Activated naive CD8-positive, alpha-beta T cell treated with anti-CD3 and anti-CD28 coated beads, Interleukin-2, amount 10 ng/mL, durations not matched to agents 7 days and 5 days (primary cell): ENCODE data around the gene SMARCA2. TPM values are rescaled to one million over a fixed set of nuclear protein-coding genes. Genes with fewer than 3 reads are reported as not detected.
"Not testable (repeated sequence)": the region's sequence is repeated elsewhere in the genome, so short reads cannot be mapped to it uniquely, and the experiment has no call there.

Source experiments
- ATAC-seq: fragments of 150-1000 bp; cut with Tn5 transposase; one replicate; pipeline ENCODE4 v1.10.0; 2021; ENCODE audit warnings: low read depth, moderate library complexity
- POLR2A ChIA-PET: fragments of 350-600 bp; sonication (Branson Sonifier 250); formaldehyde crosslinking; loops from one replicate; lab custom pipeline; 2021; ENCODE audit warnings: antibody characterized with exemption; lab: Charles Lee
- DNase-seq: peaks from one replicate; pipeline ENCODE4 v3.0.0; 2021
- H3K27ac Mint-ChIP-seq: one replicate; pipeline ENCODE4 v1.8.0; 2022; ENCODE audit warnings: mild to moderate bottlenecking, mixed read lengths
- H3K27me3 Mint-ChIP-seq: one replicate; pipeline ENCODE4 v1.8.0; 2022; ENCODE audit warnings: mild to moderate bottlenecking, moderate library complexity, mixed read lengths
- H3K36me3 Mint-ChIP-seq: one replicate; pipeline ENCODE4 v1.8.0; 2021; ENCODE audit warnings: mild to moderate bottlenecking, mixed read lengths
- H3K4me1 Mint-ChIP-seq: one replicate; pipeline ENCODE4 v1.8.0; 2021; ENCODE audit warnings: mixed read lengths
- H3K4me3 Mint-ChIP-seq: one replicate; pipeline ENCODE4 v1.8.0; 2022; ENCODE audit warnings: mild to moderate bottlenecking, moderate library complexity, mixed read lengths
- H3K9me3 Mint-ChIP-seq: one replicate; pipeline ENCODE4 v1.8.0; 2021; ENCODE audit warnings: mixed read lengths
- total RNA-seq, 2 experiments: library from RNA; stranded (reverse); gene quantifications; one replicate each; pipeline ENCODE4 v1.2.3, GENCODE V29; 2021

The SMARCA2 gene
- total RNA-seq, 2 experiments from 2014 or later = 285 to 293 TPM

DNA sequence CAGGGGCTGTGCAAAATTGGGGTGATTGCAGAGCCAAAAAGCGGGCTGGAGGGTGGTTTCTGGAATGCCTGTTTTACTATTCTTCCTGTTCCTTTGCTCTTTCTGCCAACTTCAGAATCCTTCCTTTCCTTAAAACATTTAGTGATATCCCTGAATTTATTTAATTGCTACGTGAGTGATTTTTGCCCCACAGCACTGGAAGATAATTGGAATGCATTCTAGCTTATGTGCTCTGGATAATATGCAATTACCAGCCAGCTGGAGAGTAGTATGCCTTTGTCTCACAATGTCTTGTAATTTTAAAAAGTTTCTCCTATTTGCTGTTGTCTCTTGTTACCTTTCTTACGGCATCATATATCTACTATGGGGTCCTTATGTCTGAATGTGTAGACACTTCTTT is 115.8 kb downstream of the SMARCA2 start:
- Mint-ChIP-seq H3K4me1 (peaks cover 14% of the 10 kb centered on the region), H3K27me3 (no peaks in the 10 kb centered on the region), H3K9me3 (no peaks in the 10 kb centered on the region), H3K4me3 (no peak overlapping the region), H3K27ac (no peak overlapping the region), H3K36me3 (peaks cover 37% of the 10 kb centered on the region)
- DNase-seq = no peak
- POLR2A ChIA-PET = no interaction called here
- no peak for ATAC-seq

DNA sequence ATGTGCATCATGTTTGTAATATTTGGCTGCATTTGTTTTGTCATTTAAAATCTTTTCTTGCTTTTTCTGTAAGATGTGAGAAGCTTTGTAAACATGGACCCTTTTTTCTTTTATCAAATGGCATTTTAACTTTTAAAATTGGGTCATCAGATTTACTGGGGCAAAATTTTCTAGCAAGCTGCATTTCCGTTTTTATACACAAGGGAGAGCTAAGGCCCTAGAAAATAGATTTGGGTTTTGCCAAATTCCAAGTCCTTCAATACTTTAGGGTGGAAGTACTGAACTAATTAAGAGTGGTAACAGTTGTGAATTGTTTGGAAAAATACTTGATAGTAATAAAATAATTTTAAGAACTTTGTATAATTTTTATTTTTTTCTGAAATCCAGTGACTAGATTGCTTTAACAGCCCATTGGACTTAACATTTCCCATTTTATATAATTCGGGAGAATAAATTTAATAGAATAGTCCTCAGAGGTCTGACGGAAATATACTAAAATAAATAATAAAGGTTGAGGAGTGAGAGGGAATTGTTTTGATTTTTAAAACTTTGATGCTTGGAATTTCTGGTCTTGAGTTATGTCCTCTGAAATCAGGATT is 117.4 kb downstream of the SMARCA2 start:
- POLR2A ChIA-PET = no interaction called here
- peaks cover 7% of the 10 kb centered on the region for H3K4me1 Mint-ChIP-seq

DNA sequence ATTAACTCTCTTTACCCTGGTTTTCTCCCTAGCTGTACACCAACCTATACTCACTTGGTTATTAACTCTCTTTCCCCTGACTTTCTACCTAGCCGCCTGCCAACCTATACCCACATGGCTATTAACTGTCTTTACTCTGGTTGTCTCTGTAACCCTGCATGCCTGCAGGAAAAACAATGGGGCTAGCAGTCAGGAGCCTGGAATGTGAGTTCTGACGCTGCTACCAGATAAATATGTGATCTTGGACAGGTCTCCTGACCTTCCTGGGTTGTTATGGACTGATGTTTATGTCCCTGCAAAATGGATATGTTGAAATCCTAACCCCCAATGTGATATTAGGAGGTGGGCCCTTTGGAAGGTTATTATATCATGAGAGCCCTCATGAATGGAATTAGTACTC is 119.2 kb downstream of the SMARCA2 start:
- H3K27me3 Mint-ChIP-seq = no peaks in the 10 kb centered on the region
- no peak for ATAC-seq
- DNase-seq = no peak
- H3K27ac Mint-ChIP-seq = no peak overlapping the region
- peaks cover 5% of the 10 kb centered on the region for H3K4me1 Mint-ChIP-seq
- H3K36me3 Mint-ChIP-seq = peaks cover 45% of the 10 kb centered on the region
- POLR2A ChIA-PET = no interaction called here
- H3K4me3 Mint-ChIP-seq = no peak overlapping the region
- H3K9me3 Mint-ChIP-seq = no peaks in the 10 kb centered on the region

More for the DNA sequence above, 117.4 kb downstream of the SMARCA2 start:
- Mint-ChIP-seq H3K27me3 (no peaks in the 10 kb centered on the region), H3K9me3 (no peaks in the 10 kb centered on the region), H3K36me3 (peaks cover 37% of the 10 kb centered on the region), H3K27ac (no peak overlapping the region), H3K4me3 (no peak overlapping the region)
- DNase-seq (no peak), ATAC-seq (no peak)

DNA sequence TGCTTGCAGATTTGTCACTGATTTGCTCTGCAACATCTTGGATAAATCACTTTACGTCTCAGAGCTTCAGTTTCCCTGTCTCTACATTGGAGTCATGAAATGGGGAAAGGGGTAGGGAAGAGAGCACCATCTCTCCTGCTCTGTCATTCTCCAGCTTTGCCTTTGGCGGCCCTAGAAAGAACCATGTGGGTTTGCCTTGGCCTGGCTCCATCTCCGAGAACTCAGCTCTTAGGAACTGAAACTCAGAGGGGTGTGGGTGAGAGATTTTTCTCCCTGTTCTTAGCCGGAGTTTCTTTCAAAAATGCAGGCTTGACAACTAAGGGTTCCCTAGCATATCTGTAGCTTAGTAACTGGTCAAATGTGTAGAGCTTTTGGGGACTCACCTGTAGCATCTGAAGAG is 123.5 kb downstream of the SMARCA2 start:
- DNase-seq (no peak), ATAC-seq (no peak)
- H3K27me3 Mint-ChIP-seq = no peaks in the 10 kb centered on the region
- H3K4me1 Mint-ChIP-seq = peaks cover 4% of the 10 kb centered on the region
- peaks cover 74% of the 10 kb centered on the region for H3K36me3 Mint-ChIP-seq
- H3K4me3 Mint-ChIP-seq = no peak overlapping the region
- no peak overlapping the region for H3K27ac Mint-ChIP-seq
- POLR2A ChIA-PET = no interaction called here
- H3K9me3 Mint-ChIP-seq = no peaks in the 10 kb centered on the region

DNA sequence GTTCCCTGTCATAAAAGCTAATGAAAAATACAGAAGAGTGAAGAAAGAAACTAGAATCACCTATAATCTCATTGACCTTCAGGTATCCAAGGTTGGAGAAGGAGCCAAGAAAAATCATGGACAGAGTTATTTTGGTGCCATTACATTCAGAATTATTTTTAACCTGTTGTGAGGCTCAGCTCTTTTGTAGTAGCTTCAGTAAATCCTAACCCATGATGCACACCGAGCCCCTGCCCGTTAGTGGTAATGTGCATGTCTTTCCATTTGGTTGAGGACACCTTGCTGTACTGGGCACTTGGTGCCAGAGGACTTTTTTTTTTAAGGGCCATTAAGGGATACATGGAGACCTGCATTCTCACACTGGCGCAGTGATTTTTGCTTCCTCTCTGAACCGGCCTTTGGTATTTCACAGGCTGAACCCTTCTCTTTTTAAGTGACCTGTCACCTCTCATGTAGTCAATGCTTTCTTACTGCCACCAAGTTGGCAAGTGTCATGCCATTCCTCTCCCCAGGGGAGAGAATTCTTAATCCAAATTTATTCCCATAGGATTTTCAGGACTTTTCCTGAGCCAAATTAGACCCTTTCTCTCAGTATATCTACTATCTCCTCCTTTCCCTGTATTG is 125.6 kb downstream of the SMARCA2 start:
- ATAC-seq (no peak), DNase-seq (no peak)
- H3K9me3 Mint-ChIP-seq = no peaks in the 10 kb centered on the region
- peaks cover 5% of the 10 kb centered on the region for H3K4me1 Mint-ChIP-seq
- no peak overlapping the region for H3K27ac Mint-ChIP-seq
- POLR2A ChIA-PET = no interaction called here
- H3K4me3 Mint-ChIP-seq = no peak overlapping the region
- H3K36me3 Mint-ChIP-seq = peaks cover 74% of the 10 kb centered on the region
- H3K27me3 Mint-ChIP-seq = no peaks in the 10 kb centered on the region

DNA sequence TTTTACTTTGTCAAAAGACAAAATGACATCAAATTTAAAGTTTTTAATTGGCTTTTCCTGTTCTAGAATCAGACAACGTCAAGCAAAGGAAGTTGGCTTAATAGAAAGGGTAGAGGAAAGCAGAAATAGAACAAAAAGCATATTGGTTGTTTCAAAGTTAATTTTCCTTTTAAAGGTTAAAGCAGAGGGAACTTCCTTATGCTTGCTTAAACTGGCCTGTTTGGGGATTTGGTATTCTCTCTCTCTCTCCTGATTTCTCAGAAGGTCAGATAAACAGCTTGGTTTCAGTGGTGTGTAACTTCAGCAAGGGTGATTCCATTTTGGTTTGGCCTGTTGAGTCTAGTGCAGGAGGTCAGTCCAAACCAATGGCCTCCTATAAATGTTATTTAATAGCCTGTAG is 127.1 kb downstream of the SMARCA2 start:
- H3K9me3 Mint-ChIP-seq = no peaks in the 10 kb centered on the region

DNA sequence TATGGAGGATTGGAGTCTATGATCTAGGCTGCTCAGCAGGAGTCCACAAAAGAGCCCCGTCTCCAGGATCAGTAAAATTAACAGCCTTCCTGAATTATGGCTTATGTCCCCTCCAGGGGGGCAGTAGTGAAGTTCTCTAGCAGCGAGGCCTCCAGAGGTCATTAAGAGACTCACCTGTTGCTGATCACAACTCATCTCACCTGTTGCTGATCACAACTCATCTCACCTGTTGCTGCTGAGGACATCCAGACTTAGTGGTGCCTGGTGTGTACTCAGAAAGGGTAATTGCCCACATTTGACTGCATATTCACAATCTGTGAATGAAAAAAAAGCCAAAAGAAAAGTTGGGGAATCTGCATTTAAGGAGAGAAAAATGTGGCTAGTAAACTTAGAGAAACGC is 129.5 kb downstream of the SMARCA2 start:
- Mint-ChIP-seq H3K4me1 (peaks cover 9% of the 10 kb centered on the region), H3K36me3 (peaks cover 68% of the 10 kb centered on the region), H3K9me3 (peaks cover 4% of the 10 kb centered on the region), H3K27me3 (no peaks in the 10 kb centered on the region), H3K27ac (no peak overlapping the region), H3K4me3 (no peak overlapping the region)
- POLR2A ChIA-PET = no interaction called here
- no peak for DNase-seq
- ATAC-seq = no peak

More for the DNA sequence above, 127.1 kb downstream of the SMARCA2 start:
- H3K27me3 Mint-ChIP-seq = no peaks in the 10 kb centered on the region
- no peak overlapping the region for H3K27ac Mint-ChIP-seq
- DNase-seq = no peak
- no peak for ATAC-seq
- POLR2A ChIA-PET = no interaction called here
- no peak overlapping the region for H3K4me3 Mint-ChIP-seq
- peaks cover 9% of the 10 kb centered on the region for H3K4me1 Mint-ChIP-seq
- peaks cover 70% of the 10 kb centered on the region for H3K36me3 Mint-ChIP-seq

DNA sequence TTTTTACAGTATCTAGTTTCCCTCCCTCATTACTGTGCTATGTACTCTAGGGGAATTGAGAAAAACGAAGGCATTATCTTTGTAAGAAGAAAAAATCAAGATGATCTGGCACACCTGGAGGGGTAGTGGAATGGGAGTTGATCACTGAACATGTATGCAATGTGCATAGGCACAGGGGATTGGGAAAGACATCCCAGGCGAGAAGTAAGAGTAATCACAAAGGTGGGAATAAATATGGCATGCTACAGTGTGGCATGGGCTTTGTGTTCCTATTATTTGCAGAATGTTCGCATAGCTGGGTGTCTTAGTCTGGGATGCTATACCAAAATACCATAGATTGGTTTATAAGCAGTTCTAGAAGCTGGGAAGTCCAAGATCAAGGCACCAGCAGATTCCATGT is 130.6 kb downstream of the SMARCA2 start:
- Mint-ChIP-seq H3K36me3 (peaks cover 66% of the 10 kb centered on the region), H3K27me3 (no peaks in the 10 kb centered on the region), H3K27ac (no peak overlapping the region), H3K9me3 (peaks cover 6% of the 10 kb centered on the region), H3K4me1 (peaks cover 8% of the 10 kb centered on the region), H3K4me3 (no peak overlapping the region)
- POLR2A ChIA-PET = no interaction called here
- no peak for ATAC-seq
- DNase-seq = no peak

DNA sequence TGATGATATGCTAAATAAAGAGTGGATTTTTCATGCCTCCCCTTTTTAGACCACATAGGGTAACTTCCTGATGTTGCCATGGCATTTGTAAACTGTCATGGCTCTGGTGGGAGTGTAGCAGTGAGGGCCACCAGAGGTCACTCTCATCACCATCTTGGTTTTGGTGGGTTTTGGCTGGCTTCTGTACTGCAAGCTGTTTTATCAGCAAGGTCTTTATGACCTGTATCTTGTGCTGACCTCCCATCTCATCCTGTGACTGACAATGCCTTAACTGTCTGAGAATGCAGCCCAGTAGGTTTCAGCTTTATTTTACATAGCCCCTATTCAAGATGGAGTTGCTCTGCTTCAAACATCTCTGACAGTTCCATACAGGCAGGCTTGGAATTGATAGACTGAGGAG is 131.6 kb downstream of the SMARCA2 start:
- ATAC-seq, POLR2A ChIA-PET, H3K4me3 Mint-ChIP-seq, H3K27ac Mint-ChIP-seq, H3K9me3 Mint-ChIP-seq, DNase-seq, H3K27me3 Mint-ChIP-seq, H3K4me1 Mint-ChIP-seq: not testable (repeated sequence)
- peaks cover 62% of the 10 kb centered on the region for H3K36me3 Mint-ChIP-seq

DNA sequence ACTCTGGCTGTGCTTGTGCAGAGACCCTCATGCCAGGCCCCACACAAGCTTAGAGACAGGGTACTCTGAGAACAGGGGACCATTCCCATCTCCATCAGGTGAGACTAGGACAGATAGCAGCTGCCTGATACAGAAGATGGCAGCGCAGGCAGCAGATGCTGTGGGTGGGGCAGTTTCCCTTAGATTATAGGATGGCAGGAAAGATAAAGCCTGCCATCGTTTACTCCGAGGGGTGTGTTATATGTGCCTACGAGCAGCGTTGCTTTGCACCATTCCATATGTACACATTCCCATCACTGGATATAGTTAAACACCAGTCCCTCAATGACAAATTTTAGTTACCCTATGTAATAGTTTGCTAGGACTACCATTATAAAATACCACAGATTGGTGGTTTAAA is 135.2 kb downstream of the SMARCA2 start:
- Mint-ChIP-seq H3K9me3 (peaks cover 6% of the 10 kb centered on the region), H3K4me3 (no peak overlapping the region), H3K4me1 (peaks cover 13% of the 10 kb centered on the region), H3K27me3 (no peaks in the 10 kb centered on the region), H3K36me3 (peaks cover 43% of the 10 kb centered on the region), H3K27ac (no peak overlapping the region)
- POLR2A ChIA-PET = no interaction called here
- no peak for ATAC-seq
- DNase-seq = no peak

DNA sequence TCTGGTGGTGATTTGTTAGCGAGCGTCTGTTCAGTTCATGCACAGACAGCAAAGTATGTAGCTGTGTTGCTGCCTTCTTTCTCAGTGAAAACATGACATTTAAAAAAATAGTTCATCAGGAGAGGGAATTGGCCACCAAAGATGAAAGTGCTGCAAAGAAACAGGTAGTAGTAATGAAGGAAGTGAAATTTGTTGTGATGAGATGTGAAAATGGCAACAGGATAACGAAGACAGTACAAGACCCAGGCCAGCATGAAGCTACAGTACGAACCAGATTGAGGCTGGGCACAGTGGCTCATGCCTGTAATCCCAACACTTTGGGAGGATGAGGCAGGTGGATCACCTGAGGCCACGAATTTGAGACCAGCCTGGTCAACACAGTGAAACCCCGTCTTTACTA is 136.0 kb downstream of the SMARCA2 start:
- POLR2A ChIA-PET = no interaction called here
- H3K36me3 Mint-ChIP-seq = peaks cover 41% of the 10 kb centered on the region
- H3K9me3 Mint-ChIP-seq = peaks cover 6% of the 10 kb centered on the region
- no peaks in the 10 kb centered on the region for H3K27me3 Mint-ChIP-seq
- no peak for ATAC-seq
- no peak for DNase-seq
- no peak overlapping the region for H3K4me3 Mint-ChIP-seq
- H3K4me1 Mint-ChIP-seq = peaks cover 11% of the 10 kb centered on the region
- H3K27ac Mint-ChIP-seq = no peak overlapping the region

DNA sequence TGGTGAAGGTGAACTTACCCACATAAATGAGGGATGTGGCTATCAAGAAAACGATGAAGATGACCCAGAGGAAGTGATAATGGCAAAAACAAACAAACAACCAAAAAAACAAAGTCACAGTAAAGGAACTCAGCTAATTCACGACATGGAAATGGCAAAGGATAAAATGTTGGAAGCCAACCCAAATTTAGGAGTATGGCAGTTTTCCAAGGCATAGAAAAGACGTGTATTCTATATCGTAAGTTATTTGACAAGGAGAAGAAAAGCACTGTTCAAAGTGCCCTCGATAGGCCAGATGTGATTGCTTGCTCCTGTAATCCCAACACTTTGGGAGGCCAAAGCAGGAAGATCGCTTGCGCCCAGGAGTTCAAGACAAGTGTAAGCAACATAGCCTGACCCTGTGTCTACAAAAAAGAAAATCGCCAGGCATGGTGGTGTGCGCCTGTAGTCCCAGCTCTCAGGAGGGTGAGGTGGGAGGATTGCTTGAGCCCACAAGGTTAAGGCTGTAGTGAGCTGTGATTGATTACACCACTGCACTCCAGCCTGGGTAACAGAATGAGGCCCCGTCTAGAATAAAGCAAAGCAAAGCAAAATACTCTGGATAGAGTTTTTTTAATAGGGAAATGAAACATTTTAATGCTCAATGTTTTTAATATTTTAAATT is 138.0 kb downstream of the SMARCA2 start:
- DNase-seq = no peak
- H3K27ac Mint-ChIP-seq = no peak overlapping the region
- no peak for ATAC-seq
- H3K36me3 Mint-ChIP-seq = peaks cover 31% of the 10 kb centered on the region
- H3K4me1 Mint-ChIP-seq = peaks cover 19% of the 10 kb centered on the region
- H3K9me3 Mint-ChIP-seq = peaks cover 6% of the 10 kb centered on the region
- H3K27me3 Mint-ChIP-seq = no peaks in the 10 kb centered on the region
- POLR2A ChIA-PET = no interaction called here
- H3K4me3 Mint-ChIP-seq = no peak overlapping the region

DNA sequence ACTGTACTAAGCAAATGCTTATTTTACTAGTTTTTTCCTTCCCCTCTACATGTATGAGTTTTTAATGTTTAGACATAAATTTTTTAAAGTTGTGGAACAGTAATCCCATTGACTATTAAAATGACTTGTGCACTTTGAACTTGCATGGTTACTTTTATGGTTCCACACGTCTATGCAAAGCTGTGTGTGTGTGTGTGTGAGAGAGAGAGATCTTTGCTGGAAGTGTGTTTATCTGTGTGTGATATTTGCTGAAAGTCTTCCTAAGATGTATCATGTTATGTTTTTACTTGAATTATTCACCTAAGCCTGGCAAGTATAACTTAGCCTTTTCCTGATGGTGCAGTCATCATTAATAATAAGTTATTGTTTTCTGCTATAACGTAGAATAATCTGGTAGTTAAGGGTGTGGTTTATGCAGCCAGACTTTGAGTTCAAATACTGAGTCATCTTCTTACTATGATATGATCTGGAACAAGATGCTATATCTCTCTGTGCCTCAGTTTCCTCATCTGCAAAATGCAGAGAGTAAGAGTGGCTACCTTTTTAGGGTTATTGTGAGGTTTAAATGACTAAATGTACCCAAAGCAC is 138.6 kb downstream of the SMARCA2 start:
- Mint-ChIP-seq H3K27ac (no peak overlapping the region), H3K9me3 (peaks cover 5% of the 10 kb centered on the region), H3K4me3 (no peak overlapping the region), H3K36me3 (peaks cover 26% of the 10 kb centered on the region), H3K4me1 (peaks cover 22% of the 10 kb centered on the region), H3K27me3 (no peaks in the 10 kb centered on the region)
- DNase-seq (no peak), ATAC-seq (no peak)
- POLR2A ChIA-PET = no interaction called here

DNA sequence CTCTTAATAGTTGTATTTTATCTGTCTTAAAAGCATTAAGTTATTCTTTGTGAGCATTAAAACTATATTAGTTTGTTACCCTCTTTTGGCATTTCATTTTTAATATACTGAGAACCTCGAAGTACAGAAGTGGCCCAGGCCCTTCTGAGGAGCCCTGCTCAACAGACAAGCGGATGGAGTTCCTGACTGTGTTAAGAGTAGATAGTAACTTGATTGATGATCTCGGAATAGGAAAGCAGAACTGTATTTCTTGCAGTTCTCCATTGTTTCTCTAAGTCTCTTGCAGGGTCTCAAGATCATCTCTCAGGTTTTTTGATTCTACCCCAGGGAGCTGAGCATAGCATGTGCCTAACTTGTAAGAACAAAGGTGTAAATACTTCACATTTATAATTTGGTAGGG is 139.6 kb downstream of the SMARCA2 start:
- POLR2A ChIA-PET = no interaction called here
- Mint-ChIP-seq H3K9me3 (peaks cover 2% of the 10 kb centered on the region), H3K4me3 (no peak overlapping the region), H3K27me3 (no peaks in the 10 kb centered on the region), H3K4me1 (peaks cover 28% of the 10 kb centered on the region), H3K36me3 (peaks cover 23% of the 10 kb centered on the region), H3K27ac (no peak overlapping the region)
- ATAC-seq = no peak
- no peak for DNase-seq
